ENCODE data around the gene SURF2.

SURF2 gene

DNA sequence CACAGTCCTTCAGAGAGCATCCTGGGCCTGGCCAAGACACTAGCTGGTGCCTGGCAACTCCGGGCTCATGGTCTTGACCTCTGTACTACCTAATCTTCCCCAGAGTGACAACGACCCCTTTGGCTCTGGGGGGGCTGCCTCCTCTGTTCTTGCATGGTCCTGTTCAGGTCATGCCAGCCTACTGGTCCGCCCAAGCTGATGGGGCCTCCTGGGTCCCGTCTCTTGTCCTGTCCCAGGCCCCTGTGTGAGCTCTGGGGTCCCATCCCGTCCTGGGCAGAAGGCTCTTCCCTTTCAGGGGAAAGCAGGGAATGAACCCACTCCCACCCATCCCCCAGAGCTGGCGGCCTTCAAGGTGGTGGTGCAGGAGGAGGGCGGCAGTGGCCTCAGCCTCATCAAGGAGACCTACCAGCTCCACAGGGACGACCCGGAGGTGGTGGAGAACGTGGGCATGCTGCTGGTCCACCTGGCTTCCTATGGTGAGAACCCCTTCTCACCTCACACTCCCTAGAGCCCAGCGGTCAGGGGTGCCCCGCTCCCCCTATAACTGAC is 48.2 kb downstream of the SURF2 start:
- no peak for DNase-seq

DNA sequence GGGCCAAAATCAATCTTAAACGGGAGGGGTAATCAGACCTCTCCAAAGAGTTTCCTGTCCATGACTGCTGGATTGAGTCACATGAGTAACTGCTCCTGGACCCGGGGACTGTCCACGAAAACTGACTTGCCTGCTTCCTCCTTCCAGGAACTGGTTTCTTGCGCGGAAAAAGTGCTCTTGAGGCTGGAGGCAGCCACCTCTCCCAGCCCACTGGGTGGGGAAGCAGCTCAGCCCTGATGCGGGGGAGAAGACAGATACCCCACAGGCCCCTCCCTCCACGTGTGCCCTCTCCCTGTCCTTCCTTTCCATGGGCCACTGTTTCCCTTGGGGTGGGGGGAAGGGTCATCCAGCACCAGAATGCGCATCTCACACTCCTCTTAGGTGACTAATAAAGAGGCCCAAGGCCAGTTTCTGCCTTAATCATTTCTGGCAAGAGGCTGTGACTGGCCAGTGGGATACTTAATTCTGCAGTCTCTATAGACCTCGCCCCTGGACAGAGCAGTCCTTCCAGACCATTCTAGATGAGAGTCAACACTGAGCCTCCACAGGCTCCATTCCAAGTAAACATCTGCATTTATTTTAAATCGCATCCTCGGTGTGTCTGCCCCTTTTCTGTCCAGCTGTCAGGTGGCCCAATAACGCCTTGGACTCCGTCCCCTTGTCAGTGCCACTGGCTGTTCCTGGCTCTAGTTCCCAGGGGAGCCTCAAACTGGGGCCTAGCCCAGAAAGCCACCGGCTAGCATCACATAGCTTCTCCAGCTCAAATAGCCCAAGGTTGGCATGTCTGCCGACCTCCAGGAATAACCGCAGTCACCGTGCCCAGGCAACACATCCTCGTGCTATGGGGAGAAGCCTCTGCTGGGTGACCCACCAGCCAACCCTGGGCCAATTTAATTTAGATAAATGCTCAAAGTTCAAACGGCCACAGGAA is 49.4 kb downstream of the SURF2 start:
- DNase-seq = no peak

DNA sequence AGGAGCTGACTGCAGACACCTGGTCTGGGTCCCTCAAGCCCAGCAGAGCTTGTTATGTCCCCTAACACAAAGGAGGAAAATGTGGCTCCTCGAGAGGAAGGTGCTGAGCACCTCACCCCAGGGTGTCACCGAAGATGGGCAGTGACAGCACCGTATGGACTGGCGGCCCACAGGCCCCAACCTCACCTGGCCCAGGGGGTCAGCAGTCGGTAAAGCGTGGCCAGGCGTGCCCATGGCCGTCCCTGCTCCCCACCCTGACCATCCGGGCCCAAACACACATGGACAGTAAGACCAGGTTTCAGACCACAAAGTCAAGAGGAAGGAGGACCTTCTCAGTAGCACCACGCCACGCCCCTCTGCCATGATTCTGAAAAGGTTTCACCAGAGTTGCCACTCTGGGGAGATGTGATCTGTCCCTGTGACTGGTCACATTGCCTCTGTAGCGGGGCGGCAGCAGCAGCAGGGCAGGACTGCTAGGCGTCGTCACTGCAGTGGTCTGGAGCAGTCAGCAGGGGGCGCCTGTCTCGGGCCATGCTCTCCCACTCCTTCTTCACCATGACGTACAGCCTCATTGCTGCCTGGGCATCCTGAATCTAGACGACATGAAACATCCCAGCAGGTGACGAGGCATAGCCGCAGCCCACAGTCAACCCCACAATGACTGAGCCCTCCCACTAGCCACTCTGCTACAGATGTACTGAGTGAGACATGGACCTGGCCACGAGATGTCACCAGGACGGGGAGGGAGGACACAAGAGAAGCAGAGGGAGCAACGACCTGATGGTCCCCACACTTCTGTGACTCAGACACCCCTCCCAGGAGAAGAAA is 50.3 kb downstream of the SURF2 start:
- peak; percentile 38 for DNase-seq

DNA sequence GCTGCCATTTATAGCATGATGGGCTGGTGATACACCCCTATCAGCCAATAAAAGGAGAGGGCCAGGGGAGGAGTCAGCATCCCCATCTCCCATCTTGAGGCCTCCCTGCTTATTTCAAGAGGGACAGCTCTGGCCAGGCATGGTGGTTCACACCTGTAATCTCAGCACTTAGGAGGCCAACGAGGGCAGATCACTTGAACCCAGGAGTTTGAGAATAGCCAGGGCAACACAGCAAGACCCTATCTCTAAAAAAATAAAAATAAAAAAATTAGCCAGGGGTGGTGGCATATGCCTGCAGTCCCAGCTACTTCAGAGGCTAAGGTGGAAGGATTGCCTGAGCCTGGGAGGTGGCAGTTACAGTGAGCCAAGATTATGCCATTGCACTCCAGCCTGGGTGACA is 51.7 kb downstream of the SURF2 start:
- DNase-seq = no peak

All from NCI-H2107 (cell line).